NCI-H2029 (cell line): Measurements from ENCODE around the gene CUL1.
A peak's percentile ranks its signal among the peaks of the same experiment; 100 is the strongest.

Experiments
- DNase-seq: peaks from one replicate; lab custom pipeline; 2025; lab: John Stamatoyannopoulos, UW

Gene CUL1

DNA sequence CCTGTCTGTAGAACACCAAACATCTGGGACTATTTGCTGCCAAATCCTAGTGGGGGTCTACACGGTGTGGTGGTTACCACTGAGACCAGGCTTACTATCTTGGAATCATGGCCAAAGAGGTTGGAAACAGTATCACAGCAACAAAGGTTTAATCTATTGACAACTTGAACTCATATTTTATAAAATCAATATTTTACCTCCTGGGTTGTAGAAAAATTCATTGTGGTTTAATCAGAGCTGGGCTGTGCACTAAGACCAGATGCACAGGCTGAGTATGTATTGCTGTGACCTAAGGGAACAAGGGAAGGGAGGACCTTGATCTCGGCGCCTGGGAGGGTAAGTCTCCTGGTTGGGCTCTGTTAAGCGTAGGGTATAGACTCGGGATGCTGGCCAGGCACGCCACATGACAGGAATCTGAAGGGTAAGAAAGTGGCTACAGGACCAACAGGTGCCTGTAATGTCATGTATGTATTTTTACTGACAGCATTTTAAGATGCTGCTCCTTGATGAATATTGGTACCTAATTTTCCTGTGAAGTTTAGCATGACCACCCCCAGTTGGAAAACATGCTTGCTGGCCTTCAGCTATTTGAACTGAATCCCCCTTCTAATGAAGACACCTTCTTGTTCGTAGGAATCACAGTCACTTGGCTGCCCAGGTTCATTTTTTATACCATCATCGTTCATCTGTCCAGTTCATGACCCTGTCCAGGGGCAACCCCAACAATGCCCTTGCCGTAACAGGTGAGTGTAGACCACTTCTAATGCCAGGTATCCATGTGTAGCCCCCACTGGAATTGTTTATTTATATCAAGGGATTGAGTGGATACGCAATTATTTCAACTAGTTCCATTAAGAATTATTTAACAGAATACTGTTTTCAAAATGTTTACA, 105.9 kb downstream of the CUL1 start:
- DNase-seq = no peak

GRCh38 chr7:148806187-148806586, 107.5 kb downstream of the CUL1 start:
- no peak for DNase-seq

DNA sequence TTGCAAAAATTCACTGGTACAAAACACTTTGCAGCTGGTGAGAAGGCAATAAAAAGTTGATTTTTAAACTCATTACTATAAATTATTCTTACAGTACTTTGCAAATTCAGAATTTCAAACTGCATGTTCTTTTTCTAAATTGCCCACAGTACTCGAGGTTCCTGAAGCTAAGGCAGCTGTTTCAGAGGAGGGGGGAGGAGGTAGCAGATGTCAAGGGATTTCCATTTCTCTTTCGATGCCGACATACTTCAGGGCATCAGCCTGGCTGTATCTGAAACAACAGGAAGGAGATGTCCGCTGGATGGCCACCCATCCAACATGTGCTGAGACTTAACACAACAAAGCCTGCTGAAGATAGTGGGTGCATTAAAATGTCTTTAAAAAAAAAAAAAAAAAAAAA, 108.7 kb downstream of the CUL1 start:
- no peak for DNase-seq

GRCh38 chr7:148809856-148810255, 111.2 kb downstream of the CUL1 start:
- no peak for DNase-seq

DNA sequence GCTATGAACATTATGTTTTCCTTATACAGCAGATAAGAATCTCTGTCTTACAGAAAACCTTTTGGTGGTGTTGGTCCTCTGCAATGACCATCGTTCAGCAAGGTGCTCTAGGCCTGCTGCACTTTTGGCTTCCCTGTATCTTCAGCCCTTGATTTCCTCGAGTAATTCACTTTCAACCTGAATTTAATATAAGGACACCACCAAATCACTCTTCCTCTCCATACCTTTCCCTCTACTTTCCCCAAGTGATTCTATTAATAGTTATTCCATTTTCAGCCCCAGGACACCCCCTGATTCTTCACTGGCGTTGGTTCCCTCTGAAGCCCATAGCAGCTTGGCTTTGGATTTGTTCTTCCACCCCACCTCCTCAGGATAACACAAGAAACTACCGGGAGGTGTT, 113.2 kb downstream of the CUL1 start:
- DNase-seq = no peak

- no peak for DNase-seq
Observed at GRCh38 chr7:148813890-148814289, 115.2 kb downstream of the CUL1 start.

DNA sequence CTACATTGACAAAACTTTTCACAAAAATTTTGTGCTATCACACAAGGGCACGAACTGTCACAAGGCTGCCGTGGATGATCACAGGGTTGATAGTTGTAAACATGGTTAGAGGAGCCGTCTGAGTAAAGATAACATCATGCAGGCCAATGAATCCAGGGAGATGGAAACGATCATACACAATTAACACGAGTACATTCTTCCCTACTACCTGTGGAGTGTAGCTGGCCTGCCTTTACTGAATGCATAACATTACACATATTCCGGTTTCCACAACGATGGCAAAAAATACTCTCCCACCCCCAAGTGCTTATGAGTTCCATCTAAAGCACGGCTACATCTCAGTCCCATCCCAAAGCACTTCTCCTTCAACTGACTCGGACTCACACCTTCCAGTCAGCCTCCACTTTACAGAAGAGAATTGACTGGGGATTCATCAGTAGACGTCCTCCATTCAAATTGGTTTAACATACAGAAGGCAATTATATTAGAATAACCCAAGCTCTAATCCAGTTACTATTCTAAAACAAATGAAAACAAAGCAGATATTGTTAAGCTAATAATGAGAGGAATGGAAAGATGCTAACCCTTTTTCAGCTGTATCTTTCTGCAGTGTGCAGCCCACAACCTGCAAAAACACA, 116.3 kb downstream of the CUL1 start:
- DNase-seq = no peak

GRCh38 chr7:148815612-148816011, 116.9 kb downstream of the CUL1 start:
- DNase-seq = peak; percentile 65

DNA sequence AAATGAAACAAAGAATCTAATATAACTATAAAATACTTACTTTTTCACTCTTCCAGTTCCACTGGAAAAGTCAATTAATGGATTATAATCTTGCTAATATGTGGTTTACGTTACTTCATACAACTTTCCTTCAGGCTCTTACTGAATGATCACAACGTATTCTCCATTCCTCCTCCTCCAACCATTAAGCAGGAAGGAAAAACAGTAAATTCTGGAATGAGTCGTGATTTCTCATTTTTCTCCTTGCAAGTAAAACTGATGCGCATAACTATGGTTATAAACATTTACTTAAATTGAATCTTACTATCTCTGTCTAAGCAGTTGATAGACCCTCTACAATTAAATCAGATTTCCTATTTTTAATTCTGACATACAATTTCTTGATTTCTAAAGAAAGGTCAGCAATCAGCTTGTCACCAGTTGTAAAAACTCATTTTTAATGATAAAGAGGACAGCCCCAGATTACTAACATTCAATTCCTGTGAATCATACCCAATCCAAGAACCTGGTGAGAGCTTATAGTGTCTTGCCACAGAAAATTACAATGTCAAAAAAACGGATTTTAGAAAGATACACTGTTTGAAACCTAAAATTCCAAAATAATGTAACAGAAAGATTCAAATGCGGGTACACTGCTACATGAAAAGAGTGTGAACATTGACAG, 121.1 kb downstream of the CUL1 start:
- no peak for DNase-seq

- DNase-seq = no peak
Observed at GRCh38 chr7:148821422-148821821, 122.7 kb downstream of the CUL1 start.

DNA sequence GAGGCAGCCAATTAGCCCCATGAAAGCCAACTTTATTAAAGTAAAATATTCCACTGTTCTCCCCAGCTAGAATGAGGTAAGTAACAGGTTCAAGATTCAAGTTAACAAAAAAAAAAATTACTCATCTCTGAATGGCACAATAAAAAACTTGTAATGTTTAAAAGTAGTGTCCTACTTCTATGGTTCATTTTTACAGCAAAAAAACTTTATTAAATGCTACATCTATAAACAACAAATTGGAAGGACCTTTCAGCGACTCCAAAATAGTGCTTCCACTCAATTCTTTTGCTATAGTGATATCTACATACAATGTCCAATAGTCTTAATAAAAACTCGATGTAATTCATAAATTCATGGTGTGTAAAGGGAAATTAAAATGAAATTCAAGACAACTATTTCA, 126.2 kb downstream of the CUL1 start:
- DNase-seq = no peak

DNA sequence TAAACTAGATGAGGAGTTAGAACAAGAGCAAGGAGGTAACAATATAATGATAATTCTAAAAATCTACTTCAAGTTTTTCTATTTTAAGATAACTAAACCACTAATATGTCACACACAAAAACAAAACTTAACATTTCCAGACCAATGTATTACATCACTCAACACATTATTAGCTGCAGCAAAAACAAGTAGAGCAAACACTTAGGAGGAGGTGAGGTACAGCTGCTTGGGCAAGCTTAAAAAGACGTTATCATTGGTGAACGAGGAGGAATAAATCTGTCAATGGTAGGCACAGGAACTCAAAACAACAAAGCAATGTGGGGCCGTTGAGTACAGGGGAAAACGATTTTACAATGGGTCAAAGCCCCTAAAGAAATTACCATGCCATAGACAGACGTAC, 126.6 kb downstream of the CUL1 start:
- DNase-seq = no peak

- DNase-seq = no peak
Observed at GRCh38 chr7:148828965-148829364, 130.3 kb downstream of the CUL1 start.

DNA sequence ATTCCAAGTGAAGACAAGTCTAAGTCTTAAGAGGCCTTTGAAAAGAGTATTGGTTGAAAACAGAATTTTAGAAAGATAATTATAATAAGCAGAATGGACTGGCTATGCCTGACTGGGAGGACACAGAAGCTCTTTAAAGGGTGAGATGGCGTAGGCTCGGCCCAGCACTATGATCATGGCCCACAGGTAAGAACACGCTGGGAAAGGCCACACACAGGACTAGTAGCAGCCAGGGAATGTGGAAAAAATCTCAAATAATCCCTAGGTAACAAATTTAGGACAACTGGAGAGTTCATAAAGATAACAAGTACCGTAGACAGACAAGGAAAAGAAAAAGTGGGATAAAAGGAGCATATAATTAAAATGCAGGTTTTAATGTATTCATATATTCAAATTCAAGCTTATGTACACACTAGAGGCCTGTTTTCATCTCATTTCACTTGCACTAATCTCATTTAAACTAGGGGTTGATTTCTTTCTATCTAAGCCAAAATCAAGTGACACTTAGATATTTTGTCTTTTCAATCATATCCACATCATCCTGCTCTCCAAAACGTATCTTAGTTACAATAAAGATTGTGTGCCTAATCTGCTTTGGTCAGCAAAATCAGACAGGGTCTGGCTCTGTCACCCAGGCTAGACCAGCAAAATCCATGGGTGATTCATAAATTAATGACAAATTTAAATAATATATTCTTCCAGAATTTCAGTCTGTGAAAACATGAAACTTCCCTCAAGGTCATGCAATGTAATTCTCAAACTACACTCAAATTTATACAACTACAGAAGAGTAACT, 132.4 kb downstream of the CUL1 start:
- DNase-seq = no peak

DNA sequence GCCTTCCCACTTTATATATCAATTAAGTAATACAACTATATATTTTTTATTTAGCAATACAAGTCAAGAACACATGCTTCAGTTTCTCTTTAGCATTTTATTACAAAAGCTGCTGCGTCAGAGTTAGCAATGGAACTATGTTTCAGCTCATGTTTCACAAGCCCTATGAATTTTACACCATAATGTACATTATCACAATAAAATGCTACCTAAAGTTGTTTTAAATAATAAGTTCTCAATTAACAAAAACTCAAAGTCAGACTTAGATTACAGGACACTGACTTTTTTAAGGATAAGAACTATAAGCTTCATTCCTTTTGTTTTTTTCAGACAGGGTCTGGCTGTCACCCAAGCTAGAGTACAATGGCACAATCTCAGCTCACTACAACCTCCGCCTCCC, 133.1 kb downstream of the CUL1 start:
- DNase-seq = no peak

DNA sequence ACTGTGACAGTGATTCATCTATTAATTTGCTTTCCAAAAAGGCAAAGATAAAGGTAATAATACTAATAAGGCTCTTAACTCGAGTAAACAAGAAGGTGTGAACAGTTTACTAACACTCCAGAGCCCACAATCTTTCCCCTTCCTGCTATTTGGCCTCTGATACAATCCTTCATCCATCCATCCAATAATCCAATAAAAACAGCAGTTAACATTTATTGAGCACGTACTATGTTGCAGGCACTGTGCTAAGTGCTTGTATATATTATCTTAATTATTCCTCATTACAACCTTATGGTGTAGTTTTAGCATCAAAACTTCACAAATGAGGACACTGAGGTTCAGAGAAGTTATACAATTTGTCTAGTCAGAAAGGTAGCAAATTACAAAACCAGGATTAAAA, 135.9 kb downstream of the CUL1 start:
- no peak for DNase-seq

DNA sequence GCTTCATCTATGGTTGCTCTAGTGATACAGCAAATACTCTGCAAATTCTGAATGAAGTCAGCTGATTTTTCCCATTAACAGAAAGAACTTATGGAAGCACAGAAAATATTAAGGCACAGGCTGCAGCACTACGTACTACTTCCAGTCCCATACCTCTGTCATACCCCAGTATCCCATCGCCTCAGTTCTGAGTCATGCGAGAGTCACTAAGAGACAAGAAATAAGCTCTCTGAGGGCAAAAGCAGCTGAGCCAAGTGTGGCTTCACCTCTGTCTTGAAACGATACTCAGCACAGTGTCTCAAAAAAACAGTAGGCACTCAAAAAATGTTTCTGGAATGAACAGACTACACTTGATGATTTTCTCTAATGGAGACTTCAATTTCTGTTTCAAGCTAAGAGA, 137.2 kb downstream of the CUL1 start:
- no peak for DNase-seq

DNA sequence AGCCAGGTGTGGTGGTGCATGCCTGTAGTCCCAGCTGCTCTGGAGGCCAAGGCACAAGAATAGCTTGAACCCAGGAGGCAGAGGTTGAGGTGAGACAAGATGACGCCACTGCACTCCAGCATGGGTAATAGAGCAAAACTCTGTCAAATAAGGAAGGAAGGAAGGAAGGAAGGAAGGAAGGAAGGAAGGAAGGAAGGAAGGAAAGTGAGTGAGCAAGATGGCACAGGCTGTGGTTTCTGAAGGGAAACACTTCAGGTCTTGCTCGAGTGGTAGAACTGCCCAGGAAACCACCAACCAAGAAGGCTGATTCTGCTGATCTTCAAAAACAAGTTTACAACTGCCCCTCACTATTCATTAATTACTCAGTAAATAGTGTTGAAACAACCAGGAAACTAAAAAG, 140.2 kb downstream of the CUL1 start:
- DNase-seq = no peak

- DNase-seq = no peak
Observed at GRCh38 chr7:148847815-148848734, 149.4 kb downstream of the CUL1 start.

- DNase-seq = no peak
Observed at GRCh38 chr7:148849393-148850098, 150.8 kb downstream of the CUL1 start.

DNA sequence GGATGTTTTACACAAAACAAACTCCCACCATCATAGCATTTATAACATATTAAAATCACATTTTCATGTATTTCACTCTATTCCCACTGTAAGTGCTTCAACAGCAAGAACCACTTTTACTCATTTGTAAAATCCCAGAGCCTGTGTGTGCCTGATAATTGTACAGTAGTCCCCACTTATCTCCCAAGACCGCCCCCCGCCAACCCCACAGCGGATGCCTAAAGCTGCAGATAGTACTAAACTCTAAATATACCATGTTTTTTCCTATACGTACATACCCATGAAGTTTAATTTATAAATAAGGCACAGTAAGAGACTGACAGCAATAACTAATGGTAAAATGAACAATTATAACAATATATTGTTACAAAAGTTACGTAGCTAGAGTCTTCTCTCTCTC, 151.9 kb downstream of the CUL1 start:
- DNase-seq = no peak
